ENCODE measurements around the gene GADD45GIP1. TPM values are rescaled to one million over a fixed set of nuclear protein-coding genes. Genes with fewer than 3 reads are reported as not detected.

GADD45GIP1 gene
- total and polyA plus RNA-seq, 2 donors (not counting 1 experiment from before 2014, with no cell fraction given), result 12.6 to 17.5 TPM

DNA sequence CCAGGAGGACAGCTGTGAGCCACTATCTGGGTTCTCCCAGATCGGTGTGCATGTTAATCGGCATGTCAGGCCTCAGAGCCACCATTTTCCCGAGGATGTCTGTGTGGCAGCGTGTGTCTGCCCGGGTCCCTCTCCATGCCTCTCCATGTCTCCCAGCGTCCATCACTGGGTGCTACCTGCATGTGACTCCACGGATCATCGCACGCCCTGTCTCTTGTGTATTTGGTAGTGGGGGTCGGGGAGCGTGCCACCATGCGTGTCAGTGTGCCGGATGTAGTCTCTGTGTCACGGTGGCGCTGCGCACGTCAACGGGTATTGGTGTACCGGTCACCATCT is 44.1 kb upstream of the GADD45GIP1 start:
- peaks cover 30% of the 10 kb centered on the region for H3K27me3 Mint-ChIP-seq
- no peak overlapping the region for H3K9ac ChIP-seq (ENCODE audit: low read length)
- no peak overlapping the region for H3K4me3 Mint-ChIP-seq
- DNase-seq (no peak), ATAC-seq (ENCODE audit: low read depth) (no peak)
- POLR2A ChIA-PET, result no interaction called here
- CTCF ChIA-PET, result no interaction called here
- no peaks in the 10 kb centered on the region for H3K79me2 ChIP-seq (ENCODE audit: control insufficient read depth, insufficient read depth, low read length)
- H4K20me1 ChIP-seq (ENCODE audit: control insufficient read depth, insufficient read depth, low read length, poor library complexity, severe bottlenecking), result no peaks in the 10 kb centered on the region
- H3K36me3 ChIP-seq (replicated peaks in 1 of 2; ENCODE audit: control extremely low read depth in 1 of 2, control insufficient read depth in 1 of 2, extremely low read depth in 1 of 2, insufficient read depth in 2 of 2, low read length in 1 of 2), result no peaks in the 10 kb centered on the region
- intact Hi-C loops (cut with micrococcal nuclease), result no loop called here
- no peak overlapping the region for H3K4me2 ChIP-seq (replicated peaks; ENCODE audit: low read depth, low read length, poor library complexity, severe bottlenecking)
- H3K9me3 Mint-ChIP-seq (ENCODE audit: insufficient read depth), result no peaks in the 10 kb centered on the region
- peaks cover under 1 to 2% of the 10 kb centered on the region in 2 donors for H3K4me1 ChIP-seq (ENCODE audit: control insufficient read depth in 2 of 2, insufficient read depth in 2 of 2, low read length in 2 of 2)
- peaks cover 0 to 10% (median 0%) of the 10 kb centered on the region in 4 experiments for H3K27me3 ChIP-seq (replicated peaks in 1 of 4; ENCODE audit: control extremely low read depth in 1 of 4, control insufficient read depth in 3 of 4, insufficient read depth in 4 of 4, low read length in 3 of 4)
- H3K27ac Mint-ChIP-seq, result no peak overlapping the region
- peaks cover 0 to 2% (median 0%) of the 10 kb centered on the region in 3 donors for H3K9me3 ChIP-seq (ENCODE audit: control extremely low read depth in 1 of 3, control insufficient read depth in 2 of 3, insufficient read depth in 1 of 3, low read length in 2 of 3)
- WGBS (ENCODE audit: insufficient coverage), result 96% methylated on average over 19 of the region's 19 CpGs
- H3K4me1 Mint-ChIP-seq, result peaks cover 6% of the 10 kb centered on the region
- no peak overlapping the region for H3K27ac ChIP-seq (ENCODE audit: low read length in 2 of 2)
- TF ChIP-seq, protein P1, sequence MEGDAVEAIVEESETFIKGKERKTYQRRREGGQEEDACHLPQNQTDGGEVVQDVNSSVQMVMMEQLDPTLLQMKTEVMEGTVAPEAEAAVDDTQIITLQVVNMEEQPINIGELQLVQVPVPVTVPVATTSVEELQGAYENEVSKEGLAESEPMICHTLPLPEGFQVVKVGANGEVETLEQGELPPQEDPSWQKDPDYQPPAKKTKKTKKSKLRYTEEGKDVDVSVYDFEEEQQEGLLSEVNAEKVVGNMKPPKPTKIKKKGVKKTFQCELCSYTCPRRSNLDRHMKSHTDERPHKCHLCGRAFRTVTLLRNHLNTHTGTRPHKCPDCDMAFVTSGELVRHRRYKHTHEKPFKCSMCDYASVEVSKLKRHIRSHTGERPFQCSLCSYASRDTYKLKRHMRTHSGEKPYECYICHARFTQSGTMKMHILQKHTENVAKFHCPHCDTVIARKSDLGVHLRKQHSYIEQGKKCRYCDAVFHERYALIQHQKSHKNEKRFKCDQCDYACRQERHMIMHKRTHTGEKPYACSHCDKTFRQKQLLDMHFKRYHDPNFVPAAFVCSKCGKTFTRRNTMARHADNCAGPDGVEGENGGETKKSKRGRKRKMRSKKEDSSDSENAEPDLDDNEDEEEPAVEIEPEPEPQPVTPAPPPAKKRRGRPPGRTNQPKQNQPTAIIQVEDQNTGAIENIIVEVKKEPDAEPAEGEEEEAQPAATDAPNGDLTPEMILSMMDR (IDR thresholded peaks at IDR 0.05), result no peak
- TF ChIP-seq EZH2 (IDR thresholded peaks at IDR 0.05; ENCODE audit: borderline replicate concordance, insufficient read depth, low read depth, low read length, poor library complexity, severe bottlenecking), result no peak
- H3K4me3 ChIP-seq (ENCODE audit: control extremely low read depth in 1 of 5, extremely low read depth in 1 of 5, insufficient read depth in 1 of 5, low read depth in 2 of 5, low read length in 4 of 5), result no peak overlapping the region
- H2AFZ ChIP-seq (ENCODE audit: insufficient read depth, low read depth, low read length, poor library complexity, severe bottlenecking), result no peak overlapping the region

DNA sequence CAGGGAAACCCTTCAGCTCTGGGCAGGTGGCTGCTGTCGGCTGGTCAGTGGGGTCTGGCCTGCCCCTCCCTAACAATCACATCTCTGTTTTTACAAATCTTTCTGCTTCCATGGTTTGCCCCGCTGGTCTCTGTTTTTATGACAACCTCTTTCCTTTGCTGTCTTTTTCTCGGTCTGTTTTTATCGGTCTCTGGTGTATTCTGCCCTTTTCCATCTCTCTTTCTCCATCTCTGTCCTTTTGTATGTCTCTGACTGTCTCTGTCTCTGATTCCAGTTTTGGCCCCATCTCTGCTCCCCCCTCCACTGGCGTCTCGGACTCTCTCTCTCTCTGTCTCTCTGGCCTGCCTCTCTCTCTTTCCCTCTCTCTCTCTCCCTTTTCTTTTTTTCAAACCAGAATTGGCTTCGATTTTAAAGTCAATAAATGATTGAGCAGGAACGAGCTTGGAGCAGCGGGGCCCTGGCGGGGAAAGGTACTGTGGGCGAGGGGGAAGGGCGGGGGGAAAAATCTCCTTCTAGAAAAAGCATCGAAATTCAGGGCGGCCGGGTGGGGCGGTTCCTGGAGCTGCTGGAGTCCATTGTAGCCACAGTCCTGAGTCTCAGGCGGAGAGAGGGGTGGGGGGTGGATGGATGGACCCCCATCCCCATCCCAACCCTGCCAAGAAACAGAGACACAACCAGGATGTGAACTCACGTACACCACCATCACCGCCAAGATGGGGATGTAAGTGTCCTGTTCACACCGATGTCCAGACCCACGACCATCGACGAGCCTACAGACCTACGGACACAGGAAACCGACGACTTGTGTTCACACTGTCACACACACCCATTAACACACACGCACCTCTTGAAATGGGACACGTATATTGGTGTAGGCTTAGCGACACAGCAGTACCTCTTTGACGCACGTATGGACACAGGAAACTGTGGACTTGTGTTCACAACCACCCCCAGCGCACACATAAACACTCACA is 41.2 kb upstream of the GADD45GIP1 start:
- intact Hi-C loops (cut with micrococcal nuclease), result no loop called here
- Mint-ChIP-seq H3K27me3 (peaks cover 32% of the 10 kb centered on the region), H3K27ac (peak overlapping the region; percentile 37), H3K9me3 (ENCODE audit: insufficient read depth) (no peaks in the 10 kb centered on the region), H3K4me3 (peak overlapping the region; percentile 64), H3K4me1 (peaks cover 17% of the 10 kb centered on the region)
- Histone ChIP-seq H3K4me2 (replicated peaks; ENCODE audit: low read depth, low read length, poor library complexity, severe bottlenecking) (no peak overlapping the region), H3K36me3 (replicated peaks in 1 of 2; ENCODE audit: control extremely low read depth in 1 of 2, control insufficient read depth in 1 of 2, extremely low read depth in 1 of 2, insufficient read depth in 2 of 2, low read length in 1 of 2) (no peaks in the 10 kb centered on the region), H3K4me3 (ENCODE audit: control extremely low read depth in 1 of 5, extremely low read depth in 1 of 5, insufficient read depth in 1 of 5, low read depth in 2 of 5, low read length in 4 of 5) (no peak overlapping the region), H3K79me2 (ENCODE audit: control insufficient read depth, insufficient read depth, low read length) (no peaks in the 10 kb centered on the region), H4K20me1 (ENCODE audit: control insufficient read depth, insufficient read depth, low read length, poor library complexity, severe bottlenecking) (no peaks in the 10 kb centered on the region), H3K9me3 (ENCODE audit: control extremely low read depth in 1 of 3, control insufficient read depth in 2 of 3, insufficient read depth in 1 of 3, low read length in 2 of 3) (peaks cover 0 to 2% (median 0%) of the 10 kb centered on the region in 3 donors), H3K4me1 (ENCODE audit: control insufficient read depth in 2 of 2, insufficient read depth in 2 of 2, low read length in 2 of 2) (peaks cover 10 to 11% of the 10 kb centered on the region in 2 donors), H3K27me3 (replicated peaks in 1 of 4; ENCODE audit: control extremely low read depth in 1 of 4, control insufficient read depth in 3 of 4, insufficient read depth in 4 of 4, low read length in 3 of 4) (peaks cover 0 to 24% (median 4%) of the 10 kb centered on the region in 4 experiments), H3K9ac (ENCODE audit: low read length) (no peak overlapping the region), H2AFZ (ENCODE audit: insufficient read depth, low read depth, low read length, poor library complexity, severe bottlenecking) (no peak overlapping the region), H3K27ac (ENCODE audit: low read length in 2 of 2) (no peak overlapping the region)
- 94% methylated on average over 25 of the region's 32 CpGs for WGBS (ENCODE audit: insufficient coverage)
- TF ChIP-seq, protein P1 (IDR thresholded peaks at IDR 0.05), result no peak
- TF ChIP-seq EZH2 (IDR thresholded peaks at IDR 0.05; ENCODE audit: borderline replicate concordance, insufficient read depth, low read depth, low read length, poor library complexity, severe bottlenecking), result no peak
- ATAC-seq (ENCODE audit: low read depth) (no peak), DNase-seq (peak; percentile 6)
- ChIA-PET POLR2A (interaction anchor here (0.7 kb wide), 2 partner anchors 15 to 154 kb away, joined by 3 to 4 read pairs; no protein-coding TSS in a partner anchor), CTCF (interaction anchor here (1.5 kb wide), 1 partner anchor 63 kb away, joined by 3 read pairs; no protein-coding TSS in a partner anchor)

Measured in B cell (primary cell).